A673 (cell line): Measurements from ENCODE around the gene MOSMO. TPM values are rescaled to one million over a fixed set of nuclear protein-coding genes. Genes with fewer than 3 reads are reported as not detected.

ENCODE experiments used
- BruUV-seq: library from RNA; stranded (reverse); fragments of 400-500 nt; replicated peaks from 2 replicates; lab custom pipeline; 2021; lab: Mats Ljungman, UMichigan
- CTCF ChIA-PET: fragments of 300-600 bp; sonication (Branson Sonifier 250); formaldehyde crosslinking; loops from one replicate; lab custom pipeline; 2022; ENCODE audit warnings: antibody characterized with exemption; lab: Charles Lee
- POLR2A ChIA-PET: fragments of 300-600 bp; sonication (Branson Sonifier 250); formaldehyde crosslinking; loops from one replicate; lab custom pipeline; 2022; ENCODE audit warnings: antibody characterized with exemption; ENCODE audit not compliant: low non-redundant PET; lab: Charles Lee
- DNase-seq: peaks from one replicate; pipeline ENCODE4 v3.0.0-alpha.2; 2015; ENCODE audit warnings: low spot score
- H3K27ac ChIP-seq: fragments of 200-600 bp; sonication (generic); 2 replicates; pipeline ENCODE4 v1.5.1; 2016; ENCODE audit warnings: mixed run types, low read depth, mild to moderate bottlenecking, mixed read lengths, antibody characterized with exemption, low read length; ENCODE audit not compliant: poor library complexity, severe bottlenecking
- H3K27me3 ChIP-seq: fragments of 200-600 bp; sonication (generic); replicated peaks from 2 replicates; pipeline ENCODE4 v1.6.1; 2017; ENCODE audit warnings: mixed run types, low read depth, mild to moderate bottlenecking, mixed read lengths, antibody characterized with exemption, low read length; ENCODE audit not compliant: insufficient read depth, poor library complexity
- H3K36me3 ChIP-seq: fragments of 200-600 bp; sonication (generic); 2 replicates; pipeline ENCODE4 v1.6.1; 2016; ENCODE audit warnings: mixed run types, mild to moderate bottlenecking, mixed read lengths, antibody characterized with exemption, low read length; ENCODE audit not compliant: insufficient read depth, poor library complexity, severe bottlenecking
- H3K4me1 ChIP-seq: fragments of 200-600 bp; sonication (generic); 2 replicates; pipeline ENCODE4 v1.6.1; 2017; ENCODE audit warnings: mixed run types, mild to moderate bottlenecking, mixed read lengths, antibody characterized with exemption, low read length; ENCODE audit not compliant: insufficient read depth, poor library complexity, severe bottlenecking
- H3K4me3 ChIP-seq: fragments of 200-600 bp; sonication (generic); 2 replicates; pipeline ENCODE4 v1.5.1; 2016; ENCODE audit warnings: low read depth, mixed run types, mild to moderate bottlenecking, mixed read lengths, low read length; ENCODE audit not compliant: poor library complexity, severe bottlenecking
- H3K9me3 ChIP-seq: fragments of 200-600 bp; sonication (generic); 2 replicates; pipeline ENCODE4 v1.6.1; 2016; ENCODE audit warnings: mixed run types, low read depth, mild to moderate bottlenecking, mixed read lengths, antibody characterized with exemption, low read length; ENCODE audit not compliant: poor library complexity, severe bottlenecking
- EZH2 ChIP-seq: fragments of 200-600 bp; sonication (generic); IDR thresholded peaks from 2 replicates; pipeline ENCODE4 v1.6.1; 2017; ENCODE audit warnings: borderline replicate concordance, low read depth, mild to moderate bottlenecking, mixed read lengths, antibody characterized with exemption, low read length; ENCODE audit not compliant: poor library complexity, severe bottlenecking
- intact Hi-C: fragments of 100-400 bp; cut with micrococcal nuclease; formaldehyde crosslinking; loops from one replicate; pipeline ENCODE4 v1.10.0; 2022; ENCODE audit not compliant: unreplicated experiment
- total RNA-seq: library from RNA; stranded (reverse); gene quantifications from 2 replicates; pipeline ENCODE4 v1.2.3, GENCODE V29; 2021
- TF ChIP-seq, protein P1 (sequence below): fragments of 300-800, 200-600 bp; sonication (generic); conservative IDR thresholded peaks from 2 replicates; pipeline ENCODE4 v1.5.1; 2017; ENCODE audit warnings: low read depth, mild to moderate bottlenecking, antibody characterized with exemption, low read length, moderate library complexity, mixed read lengths

Gene MOSMO
- total RNA-seq, 1 experiment from 2014 or later = 14.6 TPM

DNA sequence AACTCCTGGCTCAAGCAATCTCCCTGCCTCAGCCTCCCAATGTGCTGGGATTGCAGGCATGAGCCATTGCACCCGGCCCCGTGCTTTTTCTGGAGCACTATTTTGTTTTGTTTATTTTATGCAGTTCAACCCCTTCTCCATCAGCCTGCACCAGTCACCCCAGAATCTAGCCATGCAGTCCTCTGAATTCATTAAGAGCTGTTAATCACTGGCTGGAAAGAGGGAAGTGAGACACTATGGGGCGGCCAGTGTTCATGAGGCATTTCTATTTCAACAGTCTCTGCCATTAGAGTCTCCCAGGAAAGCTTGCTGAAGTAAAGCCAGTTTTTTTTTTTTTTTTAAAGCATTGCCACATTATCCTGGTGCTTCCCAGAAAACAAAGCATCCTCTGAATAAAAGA lies 86.1 kb downstream of the MOSMO start:
- ChIA-PET CTCF (no interaction called here), POLR2A (interaction anchor here (0.6 kb wide), 1 partner anchor 141 kb away, joined by 10 read pairs; the partner anchor contains the start of gene UQCRC2)
- H3K36me3 ChIP-seq = no peaks in the 10 kb centered on the region
- H3K4me3 ChIP-seq = no peak overlapping the region
- DNase-seq = no peak
- no peaks in the 10 kb centered on the region for H3K9me3 ChIP-seq
- no TSS peak for BruUV-seq
- TF ChIP-seq EZH2 = no peak
- TF ChIP-seq, protein P1, sequence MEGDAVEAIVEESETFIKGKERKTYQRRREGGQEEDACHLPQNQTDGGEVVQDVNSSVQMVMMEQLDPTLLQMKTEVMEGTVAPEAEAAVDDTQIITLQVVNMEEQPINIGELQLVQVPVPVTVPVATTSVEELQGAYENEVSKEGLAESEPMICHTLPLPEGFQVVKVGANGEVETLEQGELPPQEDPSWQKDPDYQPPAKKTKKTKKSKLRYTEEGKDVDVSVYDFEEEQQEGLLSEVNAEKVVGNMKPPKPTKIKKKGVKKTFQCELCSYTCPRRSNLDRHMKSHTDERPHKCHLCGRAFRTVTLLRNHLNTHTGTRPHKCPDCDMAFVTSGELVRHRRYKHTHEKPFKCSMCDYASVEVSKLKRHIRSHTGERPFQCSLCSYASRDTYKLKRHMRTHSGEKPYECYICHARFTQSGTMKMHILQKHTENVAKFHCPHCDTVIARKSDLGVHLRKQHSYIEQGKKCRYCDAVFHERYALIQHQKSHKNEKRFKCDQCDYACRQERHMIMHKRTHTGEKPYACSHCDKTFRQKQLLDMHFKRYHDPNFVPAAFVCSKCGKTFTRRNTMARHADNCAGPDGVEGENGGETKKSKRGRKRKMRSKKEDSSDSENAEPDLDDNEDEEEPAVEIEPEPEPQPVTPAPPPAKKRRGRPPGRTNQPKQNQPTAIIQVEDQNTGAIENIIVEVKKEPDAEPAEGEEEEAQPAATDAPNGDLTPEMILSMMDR = no peak
- no peaks in the 10 kb centered on the region for H3K4me1 ChIP-seq
- intact Hi-C loops = no loop called here
- no peak overlapping the region for H3K27ac ChIP-seq
- H3K27me3 ChIP-seq = no peaks in the 10 kb centered on the region

DNA sequence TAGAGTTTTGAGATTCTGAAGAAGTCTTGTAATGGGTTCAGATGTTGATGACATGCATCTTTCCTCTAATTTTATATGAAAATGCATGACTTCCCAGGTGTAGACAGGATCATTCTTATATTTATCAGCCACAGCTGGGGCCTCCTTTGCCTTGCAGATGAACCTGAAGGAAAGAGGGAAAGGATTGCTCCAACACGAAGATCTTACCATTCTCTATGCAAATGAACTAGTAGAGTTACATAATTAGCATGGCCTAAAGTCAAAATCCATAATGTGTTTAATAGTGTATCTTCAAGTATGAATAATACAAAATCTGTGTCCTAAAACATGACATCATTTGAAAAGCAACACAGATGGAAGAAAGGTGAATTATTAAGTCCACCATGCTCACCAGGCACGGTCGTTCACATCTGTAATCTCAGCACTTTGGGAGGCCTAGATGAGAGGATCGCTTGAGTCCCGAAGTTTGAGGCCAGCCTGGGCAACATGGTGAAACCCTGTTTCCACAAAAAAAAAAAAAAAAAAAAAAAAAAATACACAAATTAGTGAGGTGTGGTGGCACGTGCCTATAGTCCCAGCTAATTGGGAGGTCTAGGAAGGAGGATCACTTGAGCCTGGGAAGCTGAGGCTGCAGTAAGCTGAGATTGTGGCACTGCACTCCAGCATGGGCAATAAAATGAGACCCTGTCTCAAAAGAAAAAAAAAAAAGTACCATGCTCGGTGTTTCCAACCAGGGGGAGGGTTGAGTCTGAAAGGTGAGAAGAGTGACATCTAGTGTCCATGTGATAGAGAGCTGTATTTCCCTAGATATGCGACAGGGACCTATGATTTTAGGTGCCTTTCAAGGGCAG lies 90.7 kb downstream of the MOSMO start:
- CTCF ChIA-PET = interaction anchor here (0.6 to 2.1 kb wide), 13 partner anchors 14 to 1912 kb away, joined by 3 to 26 read pairs (median 4); partner anchors contain the start of gene UQCRC2
- peak; percentile 82 for DNase-seq

GRCh38 chr16:22099256-22099975 lies 91.5 kb downstream of the MOSMO start:
- Histone ChIP-seq H3K27me3 (no peaks in the 10 kb centered on the region), H3K36me3 (no peaks in the 10 kb centered on the region), H3K27ac (no peak overlapping the region), H3K9me3 (no peaks in the 10 kb centered on the region), H3K4me3 (no peak overlapping the region), H3K4me1 (no peaks in the 10 kb centered on the region)
- intact Hi-C loops = loop anchor here (2.0 kb wide), 1 partner anchor 99 kb away; the partner anchor contains the start of gene PDZD9
- no peak for DNase-seq
- TF ChIP-seq, protein P1 = no peak
- no peak for TF ChIP-seq EZH2
- ChIA-PET POLR2A (interaction anchor here (0.7 kb wide), 1 partner anchor 591 kb away, joined by 7 read pairs; no protein-coding TSS in a partner anchor), CTCF (interaction anchor here (0.6 to 2.1 kb wide), 13 partner anchors 13 to 1911 kb away, joined by 3 to 26 read pairs (median 4); partner anchors contain the start of gene UQCRC2)
- no TSS peak for BruUV-seq

More for the DNA sequence above, 90.7 kb downstream of the MOSMO start:
- Histone ChIP-seq H3K4me1 (no peaks in the 10 kb centered on the region), H3K27me3 (no peaks in the 10 kb centered on the region), H3K27ac (no peak overlapping the region), H3K36me3 (no peaks in the 10 kb centered on the region), H3K4me3 (no peak overlapping the region), H3K9me3 (no peaks in the 10 kb centered on the region)
- TF ChIP-seq EZH2 = no peak
- TF ChIP-seq, protein P1 = peak; percentile 78
- no TSS peak for BruUV-seq
- POLR2A ChIA-PET = interaction anchor here (0.7 kb wide), 1 partner anchor 592 kb away, joined by 7 read pairs; no protein-coding TSS in a partner anchor
- intact Hi-C loops = loop anchor here (2.0 kb wide), 1 partner anchor 98 kb away; the partner anchor contains the start of gene PDZD9
